Neural cell (in vitro differentiated cells): ENCODE results near the gene RAB5B.

Experiments
- CTCF ChIP-seq: fragments of 450-650 bp; IDR thresholded peaks from 2 replicates; pipeline ENCODE4 v1.5.1; 2014; ENCODE audit warnings: antibody characterized with exemption, mild to moderate bottlenecking, moderate library complexity; ENCODE audit not compliant: poor library complexity, severe bottlenecking
- POLR2AphosphoS5 ChIP-seq: IDR thresholded peaks from 2 replicates; pipeline ENCODE4 v1.6.1; 2012
- RAD21 ChIP-seq: fragments of 450-650 bp; conservative IDR thresholded peaks from 2 replicates; pipeline ENCODE4 v1.6.1; 2014; ENCODE audit warnings: antibody characterized with exemption, mild to moderate bottlenecking, moderate library complexity
- REST ChIP-seq: IDR thresholded peaks from 2 replicates; pipeline ENCODE4 v1.6.1; 2012; ENCODE audit warnings: borderline replicate concordance

- TF ChIP-seq RAD21 (no peak), CTCF (no peak), REST (no peak), POLR2AphosphoS5 (no peak)
These were observed 4.5 kb upstream of the RAB5B start for GRCh38 chr12:55969356-55969755.
